ENCODE results near the gene EMILIN1.

DNA sequence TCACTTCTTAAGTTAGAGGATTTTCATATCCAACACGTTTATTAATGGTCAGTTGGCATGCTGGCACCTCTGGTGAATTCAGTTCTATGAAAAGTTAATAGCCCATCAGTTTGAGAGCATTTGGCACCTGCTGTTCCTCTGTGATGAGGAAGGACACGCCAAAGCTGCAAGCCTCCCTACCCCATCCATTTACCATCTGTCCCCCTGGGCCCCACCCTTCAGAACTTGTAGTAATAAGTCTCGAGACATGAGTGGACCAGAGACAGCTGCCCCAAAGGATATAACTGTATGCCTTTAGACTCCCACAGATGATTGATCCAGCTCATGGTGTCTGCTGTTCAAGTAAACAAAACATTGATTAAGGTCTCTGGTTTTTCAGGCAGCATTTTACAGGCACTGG is 13.3 kb upstream of the EMILIN1 start:
- TF ChIP-seq CTCF (IDR thresholded peaks at IDR 0.05; ENCODE audit: extremely low read depth in 1 of 2, insufficient read depth in 1 of 2, low read depth in 1 of 2, low read length in 2 of 2) (no peak), JUN (IDR thresholded peaks at IDR 0.05; ENCODE audit: borderline replicate concordance, insufficient read depth, insufficient read length, low read depth) (no peak)
- TF ChIP-seq, protein P1, sequence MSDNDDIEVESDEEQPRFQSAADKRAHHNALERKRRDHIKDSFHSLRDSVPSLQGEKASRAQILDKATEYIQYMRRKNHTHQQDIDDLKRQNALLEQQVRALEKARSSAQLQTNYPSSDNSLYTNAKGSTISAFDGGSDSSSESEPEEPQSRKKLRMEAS (IDR thresholded peaks at IDR 0.05; ENCODE audit: insufficient read depth, insufficient read length): no peak

Data from endothelial cell of umbilical vein (primary cell).